NCI-H510A (cell line): ENCODE data around the gene LSR.

Experiments
- DNase-seq: peaks from one replicate; lab custom pipeline; 2025; lab: John Stamatoyannopoulos, UW

The LSR gene

DNA sequence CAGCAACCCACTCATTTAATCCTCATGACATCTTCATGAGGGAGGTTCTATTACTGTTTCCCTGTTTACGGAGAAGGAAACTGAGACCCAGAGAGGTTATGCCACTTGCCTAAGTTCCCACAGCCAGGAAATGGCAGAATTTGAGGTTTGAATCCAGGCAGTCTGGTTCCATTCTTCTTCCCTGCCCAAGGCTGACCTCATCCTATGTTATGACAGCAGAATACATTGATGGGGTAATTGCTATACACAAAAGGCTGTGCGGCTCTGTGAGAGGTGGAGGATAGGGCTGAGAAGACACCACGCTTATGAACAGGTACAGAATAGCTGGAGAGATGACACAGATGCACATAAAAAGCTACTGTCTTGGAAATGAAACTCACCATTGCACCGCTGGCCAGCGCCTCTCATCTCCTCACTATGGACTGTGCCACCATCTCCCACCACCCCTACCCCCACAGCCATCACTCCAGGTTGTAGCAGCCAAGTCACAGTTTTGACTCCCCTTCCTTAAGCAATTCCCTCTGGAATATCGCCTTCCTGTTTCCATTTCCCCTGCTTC is 54.6 kb downstream of the LSR start:
- no peak for DNase-seq

DNA sequence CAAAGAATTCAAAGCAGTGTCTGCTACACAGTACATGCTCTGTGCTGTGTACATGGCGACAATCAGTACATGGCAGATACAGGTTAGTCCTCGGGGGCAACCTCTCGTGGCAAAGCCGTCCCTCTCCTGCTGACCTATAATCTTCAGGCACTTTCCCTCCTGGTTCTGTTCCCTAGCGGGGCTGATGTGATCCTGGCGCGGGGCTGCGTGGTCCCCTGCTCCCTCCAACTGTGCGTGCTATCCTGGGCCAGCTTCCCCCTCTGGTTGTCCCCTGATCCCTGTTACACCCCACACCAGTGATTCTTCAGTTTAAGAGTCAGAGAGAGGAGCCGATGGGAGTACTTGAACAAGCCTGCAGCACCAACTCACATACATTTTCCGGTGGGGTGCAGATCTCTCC is 55.2 kb downstream of the LSR start:
- no peak for DNase-seq

DNA sequence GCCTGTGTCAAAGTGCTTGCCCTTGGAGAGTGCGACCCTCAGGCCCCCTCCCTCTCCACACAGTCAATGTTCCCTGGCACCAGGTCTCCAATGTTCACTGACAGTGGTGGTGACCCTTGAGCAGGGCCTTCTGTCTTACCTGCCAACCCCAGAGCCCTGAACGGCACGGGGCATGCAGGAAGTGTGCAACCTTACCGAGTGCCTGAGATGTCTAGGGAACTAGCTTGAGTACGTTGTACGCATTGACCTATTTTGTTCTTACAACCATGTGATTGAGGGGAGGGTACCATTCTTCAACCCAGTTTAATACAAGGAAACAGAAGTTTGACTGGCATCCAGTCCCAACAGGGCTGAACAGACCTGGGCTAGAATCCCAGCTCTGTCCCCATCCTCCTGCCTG is 56.4 kb downstream of the LSR start:
- DNase-seq = no peak

DNA sequence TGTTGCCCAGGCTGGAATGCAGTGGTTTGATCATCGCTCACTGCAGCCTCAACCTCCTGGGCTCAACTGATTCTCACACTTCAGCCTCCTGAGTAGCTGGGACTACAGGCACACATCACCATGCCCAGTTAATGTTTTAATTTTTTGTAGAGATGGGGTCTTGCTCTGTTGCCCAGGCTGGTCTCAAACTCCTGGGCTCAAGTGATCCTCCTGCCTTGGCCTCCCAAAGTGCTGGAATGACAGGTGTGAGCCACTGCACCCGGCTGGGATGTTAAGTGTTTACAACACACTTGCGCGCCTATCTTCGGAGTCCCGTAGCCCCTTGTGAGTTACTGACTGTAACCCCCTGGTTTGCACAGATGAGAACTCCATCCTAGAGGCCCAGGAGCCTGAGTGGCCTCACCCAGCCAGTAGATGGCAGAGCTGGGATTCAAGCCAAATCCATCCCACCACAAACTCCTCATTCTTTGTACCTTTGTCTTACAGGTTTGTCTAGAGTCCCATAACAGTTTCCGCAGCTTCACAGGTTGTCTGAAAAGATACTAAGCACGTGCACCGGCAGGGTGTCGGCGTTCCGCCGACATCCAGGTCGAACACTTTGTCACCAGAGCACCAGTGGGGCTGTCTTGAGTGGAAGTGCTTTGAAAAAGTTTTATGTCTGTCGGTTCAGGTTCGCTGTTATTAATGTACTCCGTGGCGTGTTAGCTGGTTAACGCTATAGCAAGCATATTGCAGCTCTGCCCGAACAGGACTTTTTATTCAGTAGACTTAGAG is 57.9 kb downstream of the LSR start:
- DNase-seq = no peak

DNA sequence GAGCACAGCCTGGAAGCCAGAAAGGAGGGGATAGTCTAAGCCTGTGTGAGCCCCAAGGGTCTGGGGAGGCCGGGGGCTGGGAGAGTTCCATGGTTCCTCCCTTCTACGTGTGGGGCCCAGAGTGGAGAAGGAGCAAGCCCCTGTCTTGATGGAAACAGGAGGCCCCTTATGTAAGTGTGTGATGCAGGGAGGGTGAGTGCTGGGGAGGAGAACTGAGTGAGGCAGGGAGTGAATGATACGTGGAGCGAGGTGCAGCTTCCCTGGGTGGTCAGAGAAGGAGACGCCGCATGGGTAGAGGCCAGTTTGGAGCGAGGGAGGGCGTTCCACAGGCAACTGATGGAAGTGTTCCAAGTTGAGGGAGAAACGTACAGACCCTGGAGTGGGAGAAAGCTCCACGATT is 59.1 kb downstream of the LSR start:
- no peak for DNase-seq

DNA sequence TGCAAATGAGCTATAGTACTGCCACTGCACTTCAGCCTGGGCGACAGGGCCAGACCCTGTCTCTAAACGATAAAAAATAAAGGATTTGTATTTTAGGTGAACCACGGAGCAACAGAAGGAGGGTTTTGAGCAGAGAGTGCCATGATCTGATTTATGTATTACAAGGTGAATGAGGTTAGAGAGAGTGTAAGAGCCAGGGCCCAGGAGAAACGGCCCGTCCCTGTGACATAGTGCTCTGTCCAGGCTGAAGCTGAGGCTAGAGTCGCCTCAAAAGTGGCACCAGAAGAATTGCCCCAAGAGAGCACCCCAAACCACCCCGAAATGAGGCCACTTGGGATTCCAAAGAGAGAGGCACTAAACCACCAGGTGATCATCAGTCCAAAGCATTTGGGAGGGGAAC is 60.1 kb downstream of the LSR start:
- no peak for DNase-seq

DNA sequence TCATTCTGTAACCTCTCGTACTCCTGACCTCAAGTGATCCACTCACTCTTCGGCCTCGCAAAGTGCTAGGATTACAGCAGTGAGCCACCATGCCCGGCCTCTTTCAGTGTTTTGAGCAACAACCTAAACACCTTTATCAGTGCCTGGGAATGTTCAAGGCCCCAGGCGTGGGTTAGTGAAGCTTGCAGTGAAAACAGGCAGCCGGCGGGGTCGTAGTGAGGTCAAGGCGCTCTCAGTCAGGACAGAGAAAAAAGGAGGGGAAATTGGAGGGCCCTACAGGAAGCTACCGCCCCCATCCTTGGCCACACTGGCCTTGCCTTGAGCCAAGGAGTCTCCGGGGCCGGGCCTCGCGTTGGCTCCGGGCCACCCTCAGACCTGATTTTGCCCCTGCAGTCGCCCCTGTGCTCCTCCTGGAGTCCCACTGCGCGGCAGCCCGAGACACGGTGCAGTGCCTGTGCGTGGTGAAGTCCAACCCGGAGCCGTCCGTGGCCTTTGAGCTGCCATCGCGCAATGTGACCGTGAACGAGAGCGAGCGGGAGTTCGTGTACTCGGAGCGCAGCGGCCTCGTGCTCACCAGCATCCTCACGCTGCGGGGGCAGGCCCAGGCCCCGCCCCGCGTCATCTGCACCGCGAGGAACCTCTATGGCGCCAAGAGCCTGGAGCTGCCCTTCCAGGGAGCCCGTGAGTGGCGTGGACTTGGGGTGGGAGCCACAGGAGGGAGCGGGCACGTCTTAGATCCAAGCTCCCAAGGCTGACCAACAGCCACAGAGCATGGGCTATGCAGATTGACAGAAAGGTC is 60.9 kb downstream of the LSR start:
- DNase-seq = no peak

DNA sequence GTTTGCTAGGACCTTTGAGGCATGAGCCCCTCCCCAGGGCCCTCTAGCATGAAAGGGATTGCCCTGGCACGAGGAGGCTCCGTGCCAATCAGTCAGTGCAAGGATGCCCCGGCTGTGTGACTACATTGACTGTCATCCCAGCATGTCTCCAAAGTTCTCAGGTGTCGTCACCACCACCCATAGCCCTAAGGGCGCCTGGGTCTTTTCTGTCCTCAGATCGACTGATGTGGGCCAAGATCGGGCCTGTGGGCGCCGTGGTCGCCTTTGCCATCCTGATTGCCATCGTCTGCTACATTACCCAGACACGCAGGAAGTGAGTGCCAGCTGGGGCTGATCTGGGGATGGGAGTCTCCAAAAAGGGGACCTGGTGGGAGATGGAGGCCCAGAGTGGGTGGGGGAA is 61.5 kb downstream of the LSR start:
- no peak for DNase-seq

DNA sequence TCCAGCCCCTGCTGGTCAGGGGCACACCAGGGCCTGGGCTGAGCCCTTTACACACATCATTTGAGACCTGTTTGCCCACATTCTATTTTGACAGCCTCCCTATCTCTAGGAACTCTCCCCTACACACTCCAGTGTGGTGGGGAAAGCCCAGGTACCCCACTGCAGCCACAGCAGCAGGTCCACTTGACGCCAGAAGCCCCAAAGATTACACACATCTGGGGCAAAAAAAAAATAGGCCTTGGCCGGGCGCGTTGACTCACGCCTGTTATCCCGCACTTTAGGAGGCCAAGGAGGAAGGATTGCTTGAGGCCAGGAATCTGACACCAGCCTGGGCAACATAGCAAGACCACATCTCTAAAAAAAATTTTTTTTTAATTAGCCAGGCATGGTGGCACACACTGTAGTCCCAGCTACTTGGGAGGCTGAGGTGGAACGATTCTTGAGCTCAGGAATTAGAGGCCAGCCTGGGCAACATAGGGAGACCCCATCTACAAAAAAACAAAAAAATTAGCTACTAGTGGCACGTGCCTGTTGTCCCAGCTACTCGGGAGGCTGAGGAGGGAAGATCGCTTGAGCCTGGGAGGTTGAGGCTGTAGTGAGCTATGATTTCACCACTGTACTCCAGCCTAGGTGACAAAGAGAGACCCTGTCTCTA is 62.1 kb downstream of the LSR start:
- no peak for DNase-seq

DNA sequence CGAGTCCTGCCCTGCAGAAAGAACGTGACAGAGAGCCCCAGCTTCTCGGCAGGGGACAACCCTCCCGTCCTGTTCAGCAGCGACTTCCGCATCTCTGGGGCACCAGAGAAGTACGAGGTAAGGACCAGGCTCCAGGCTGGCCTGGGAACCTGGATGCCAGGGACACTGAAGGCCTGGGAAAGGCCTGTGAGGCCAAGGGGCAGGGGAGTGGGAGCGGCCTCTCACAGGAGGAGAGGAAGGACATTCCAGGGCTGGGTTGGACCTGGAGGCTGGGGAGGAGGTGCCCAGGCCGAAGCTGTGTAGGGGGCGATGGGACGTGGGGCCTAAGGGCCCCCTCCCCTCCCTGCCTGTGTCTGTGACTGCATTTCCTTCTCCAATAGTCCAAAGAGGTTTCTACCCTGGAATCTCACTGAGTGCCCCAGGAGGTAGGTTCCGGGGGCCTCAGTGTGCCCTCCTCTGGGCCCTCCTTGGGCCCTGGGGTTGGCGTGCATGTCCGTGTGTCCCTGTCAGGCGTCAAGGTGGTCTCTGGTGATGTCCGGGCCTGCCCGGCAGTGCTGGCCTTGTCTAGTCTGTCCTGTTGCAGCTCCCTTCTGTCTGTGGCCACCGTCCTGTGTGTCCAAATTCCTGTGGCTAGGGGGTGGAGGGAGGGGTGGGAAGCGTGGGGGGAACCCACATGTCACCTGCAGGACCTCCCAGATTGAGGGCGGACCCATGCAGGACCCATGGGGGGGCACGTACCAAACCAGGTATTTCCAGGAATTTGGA is 63.3 kb downstream of the LSR start:
- DNase-seq = no peak

DNA sequence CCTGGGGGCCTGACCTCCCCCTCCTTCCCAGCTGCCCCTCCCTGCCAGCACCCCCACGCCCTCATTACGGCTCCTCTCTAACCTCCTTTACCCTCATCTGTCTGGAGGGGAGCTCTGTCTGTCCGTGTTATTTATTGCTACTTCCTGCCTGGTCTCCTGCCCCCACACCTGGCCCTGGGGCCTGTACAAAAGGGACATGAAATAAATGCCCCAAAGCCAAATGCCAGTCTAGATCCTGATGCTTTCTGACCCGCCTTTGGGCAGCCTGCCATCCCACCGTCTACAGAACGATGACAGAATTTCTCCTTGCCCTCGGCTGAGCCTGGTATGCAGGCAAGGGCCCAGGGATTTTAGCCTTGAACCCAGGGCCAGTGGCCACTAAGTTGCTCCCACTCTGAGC is 64.8 kb downstream of the LSR start:
- DNase-seq = no peak

DNA sequence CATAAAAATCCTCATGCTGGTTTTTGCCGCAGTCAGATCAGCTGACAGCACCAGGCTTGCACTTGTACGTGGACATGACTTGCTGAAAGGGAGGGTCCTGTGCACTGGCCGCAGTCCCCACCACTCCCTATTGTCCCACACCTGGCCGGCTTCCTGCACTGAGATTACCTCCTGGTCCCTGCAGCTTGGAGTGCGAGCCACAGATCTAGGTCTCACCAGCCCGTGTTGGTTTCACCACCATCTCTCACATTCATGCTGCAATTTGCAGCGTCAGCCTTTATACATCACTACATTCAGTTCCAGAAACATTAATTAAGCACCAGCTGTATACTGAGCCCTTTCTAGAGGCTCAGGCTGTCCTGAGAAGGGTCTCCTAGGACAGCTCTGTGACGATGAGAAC is 65.2 kb downstream of the LSR start:
- no peak for DNase-seq

DNA sequence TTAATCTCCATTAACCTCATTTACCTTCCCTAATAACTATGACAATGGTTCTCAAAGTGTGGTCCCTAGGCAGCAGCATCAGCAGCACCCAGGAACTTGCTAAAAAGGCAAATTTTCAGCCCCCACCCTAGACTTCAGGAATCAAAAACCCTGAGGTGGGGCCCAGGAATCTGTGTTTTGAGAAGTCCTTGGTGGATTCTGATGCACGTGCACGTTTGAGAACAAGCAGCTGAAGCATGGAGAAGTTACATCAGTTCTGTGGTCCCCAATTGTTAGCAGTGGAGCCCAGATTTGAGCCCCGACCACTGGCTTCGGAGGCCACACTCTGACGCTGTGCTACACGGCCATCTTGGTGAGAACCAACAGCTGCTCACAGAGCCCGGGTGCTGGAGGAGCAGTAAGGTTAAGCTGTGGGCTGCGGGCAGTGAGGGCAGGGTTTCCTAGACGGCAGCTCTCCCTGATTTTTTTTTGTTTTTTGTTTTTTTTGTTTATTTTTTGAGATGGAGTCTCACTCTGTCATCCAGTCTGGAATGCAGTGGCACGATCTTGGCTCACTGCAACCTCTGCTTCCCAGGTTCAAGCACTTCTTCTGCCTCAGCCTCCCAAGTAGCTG is 66.2 kb downstream of the LSR start:
- no peak for DNase-seq

DNA sequence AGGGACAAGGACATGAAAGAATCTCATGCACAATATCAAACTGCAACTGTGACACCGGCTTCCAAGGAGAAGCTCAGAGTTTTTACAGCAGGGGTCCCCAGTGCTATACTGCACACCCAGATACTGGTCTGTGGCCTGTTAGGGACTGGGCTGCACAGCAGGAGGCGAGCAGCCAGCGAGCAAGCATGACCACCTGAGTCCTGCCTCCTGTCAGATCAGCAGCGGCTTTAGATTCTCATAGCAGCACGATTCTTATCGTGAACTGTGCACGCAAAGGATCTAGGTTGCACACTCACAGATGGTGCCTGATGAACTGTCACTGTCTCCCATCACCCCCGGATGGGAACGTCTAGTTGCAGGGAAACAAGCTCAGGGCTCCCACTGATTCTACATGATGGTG is 67.1 kb downstream of the LSR start:
- no peak for DNase-seq

DNA sequence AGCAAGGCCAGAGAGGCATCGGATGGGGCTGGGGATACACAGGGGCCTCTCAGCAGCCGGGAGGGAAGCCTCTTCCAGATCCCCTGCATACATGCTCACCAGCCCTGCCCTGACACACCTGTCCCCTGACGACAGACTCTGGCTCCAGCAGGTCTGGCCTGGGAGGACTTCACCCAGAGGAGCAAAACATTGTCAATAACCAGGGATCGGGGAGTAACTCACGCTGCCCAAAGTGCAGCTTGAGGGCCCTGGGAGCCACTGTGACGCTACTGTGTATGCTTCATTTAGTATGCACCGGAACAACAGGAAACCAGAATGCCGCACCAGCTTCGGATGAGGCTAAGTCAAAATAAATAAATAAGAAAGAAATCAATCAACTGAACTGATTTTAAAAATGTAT is 67.8 kb downstream of the LSR start:
- DNase-seq = no peak
